Neural crest cell (in vitro differentiated cells): ENCODE measurements around the gene ATP11A. TPM values are rescaled to one million over a fixed set of nuclear protein-coding genes. Genes with fewer than 3 reads are reported as not detected.

Experiments used
- DNase-seq: peaks from one replicate; pipeline ENCODE4 v3.0.0; 2021; ENCODE audit warnings: low read depth, mixed read lengths, low spot score
- H3K27ac Mint-ChIP-seq: one replicate; pipeline ENCODE4 v1.8.0; 2021; ENCODE audit warnings: mild to moderate bottlenecking, mixed read lengths; ENCODE audit not compliant: unreplicated experiment
- H3K27me3 Mint-ChIP-seq: 2 replicates; pipeline ENCODE4 v1.8.0; 2021; ENCODE audit warnings: low read depth, mild to moderate bottlenecking, mixed read lengths
- H3K36me3 Mint-ChIP-seq: 2 replicates; pipeline ENCODE4 v1.8.0; 2021; ENCODE audit warnings: low read depth, mild to moderate bottlenecking, mixed read lengths
- H3K4me1 Mint-ChIP-seq: 2 replicates; pipeline ENCODE4 v1.8.0; 2021; ENCODE audit warnings: mixed read lengths
- H3K4me3 Mint-ChIP-seq: one replicate; pipeline ENCODE4 v1.8.0; 2021; ENCODE audit warnings: mild to moderate bottlenecking, mixed read lengths
- H3K9me3 Mint-ChIP-seq: 2 replicates; pipeline ENCODE4 v1.8.0; 2021; ENCODE audit warnings: mixed read lengths
- CTCF ChIP-seq: fragments of 200-600 bp; sonication (generic); conservative IDR thresholded peaks from 2 replicates; pipeline ENCODE4 v1.5.0; 2021; ENCODE audit warnings: antibody characterized with exemption, mild to moderate bottlenecking
- total RNA-seq: library from RNA; stranded (reverse); gene quantifications from 2 replicates; pipeline ENCODE4 v1.2.1, GENCODE V29; 2021

Gene ATP11A
- total RNA-seq, 1 donor from 2014 or later, result 97.4 TPM

- H3K9me3 Mint-ChIP-seq, result no peaks in the 10 kb centered on the region
- no peak for DNase-seq
- H3K36me3 Mint-ChIP-seq, result peaks cover 9% of the 10 kb centered on the region
- no peak overlapping the region for H3K4me3 Mint-ChIP-seq
- no peak overlapping the region for H3K27ac Mint-ChIP-seq
- no peak for TF ChIP-seq CTCF
- peaks cover 55% of the 10 kb centered on the region for H3K4me1 Mint-ChIP-seq
- H3K27me3 Mint-ChIP-seq, result no peaks in the 10 kb centered on the region
These were observed 70.6 kb downstream of the ATP11A start for GRCh38 chr13:112760435-112760834.

GRCh38 chr13:112760931-112761330 is 71.1 kb downstream of the ATP11A start:
- Mint-ChIP-seq H3K36me3 (peaks cover 8% of the 10 kb centered on the region), H3K4me1 (peaks cover 59% of the 10 kb centered on the region), H3K27ac (no peak overlapping the region), H3K27me3 (no peaks in the 10 kb centered on the region), H3K9me3 (no peaks in the 10 kb centered on the region), H3K4me3 (no peak overlapping the region)
- TF ChIP-seq CTCF, result no peak
- no peak for DNase-seq

GRCh38 chr13:112761701-112762689 is 72.2 kb downstream of the ATP11A start:
- no peaks in the 10 kb centered on the region for H3K9me3 Mint-ChIP-seq
- H3K4me1 Mint-ChIP-seq, result peaks cover 56% of the 10 kb centered on the region
- peaks cover 8% of the 10 kb centered on the region for H3K36me3 Mint-ChIP-seq
- H3K27ac Mint-ChIP-seq, result peak overlapping the region; percentile 63
- TF ChIP-seq CTCF, result peak; percentile 40
- H3K4me3 Mint-ChIP-seq, result peak overlapping the region; percentile 3
- no peak for DNase-seq
- H3K27me3 Mint-ChIP-seq, result no peaks in the 10 kb centered on the region

GRCh38 chr13:112762690-112763080 is 72.8 kb downstream of the ATP11A start:
- Mint-ChIP-seq H3K4me1 (peaks cover 49% of the 10 kb centered on the region), H3K36me3 (peaks cover 8% of the 10 kb centered on the region), H3K9me3 (no peaks in the 10 kb centered on the region), H3K27me3 (no peaks in the 10 kb centered on the region), H3K4me3 (peak overlapping the region; percentile 3), H3K27ac (peak overlapping the region; percentile 63)
- no peak for TF ChIP-seq CTCF
- no peak for DNase-seq

- Mint-ChIP-seq H3K4me1 (peaks cover 52% of the 10 kb centered on the region), H3K4me3 (no peak overlapping the region), H3K27ac (no peak overlapping the region), H3K36me3 (peaks cover 7% of the 10 kb centered on the region), H3K9me3 (no peaks in the 10 kb centered on the region), H3K27me3 (no peaks in the 10 kb centered on the region)
- no peak for DNase-seq
- no peak for TF ChIP-seq CTCF
These were observed 74.2 kb downstream of the ATP11A start for GRCh38 chr13:112764028-112764427.
